ENCODE measurements around the gene SYCP2L. TPM values are rescaled to one million over a fixed set of nuclear protein-coding genes. Genes with fewer than 3 reads are reported as not detected.

SYCP2L gene
- total and polyA plus RNA-seq, 2 of the 4 experiments (the other 2 are of a cell fraction) = 0.05 TPM; not detected in 1

- no peak overlapping the region for H2BK20ac ChIP-seq (ENCODE audit: low read depth, low read length)
- H3K9me3 ChIP-seq (ENCODE audit: control insufficient read depth, insufficient read depth, low read length) = no peaks in the 10 kb centered on the region
- H2AK5ac ChIP-seq (ENCODE audit: low read depth, low read length) = no peak overlapping the region
- CTCF ChIA-PET = interaction anchor here (1.6 kb wide), 1 partner anchor 16 kb away, joined by 3 read pairs; no protein-coding TSS in a partner anchor
- H4K20me1 ChIP-seq (ENCODE audit: insufficient read depth, low read length) = no peaks in the 10 kb centered on the region
- H3K18ac ChIP-seq (ENCODE audit: low read depth, low read length) = no peak overlapping the region
- no peak overlapping the region for H3K27ac ChIP-seq (ENCODE audit: insufficient read depth, low read length)
- DNase-seq = no peak
- no peak overlapping the region for H3K14ac ChIP-seq (replicated peaks; ENCODE audit: low read depth, low read length)
- H3K27me3 ChIP-seq (ENCODE audit: control insufficient read depth, insufficient read depth, low read length) = no peaks in the 10 kb centered on the region
- H3K9me1 ChIP-seq (ENCODE audit: insufficient read depth, low read length) = no peaks in the 10 kb centered on the region; the same call in 1 of the 2 replicates
- no peak overlapping the region for H3K23ac ChIP-seq (ENCODE audit: low read depth, low read length)
- H2AK9ac ChIP-seq (replicated peaks; ENCODE audit: low read depth, low read length, poor library complexity) = no peak overlapping the region
- in situ Hi-C loops (cut with MboI; ENCODE audit: low sequenced_read_pairs) = no loop called here
- H2BK120ac ChIP-seq (ENCODE audit: low read depth, low read length) = no peak overlapping the region
- no peak overlapping the region for H3K4me2 ChIP-seq (ENCODE audit: low read depth, low read length)
- POLR2A ChIA-PET (ENCODE audit: unreplicated experiment) = no interaction called here
- no peak for TF ChIP-seq ELK1 (IDR thresholded peaks at IDR 0.05; ENCODE audit: borderline replicate concordance, low read depth, low read length)
- no peak for TF ChIP-seq RCOR1 (IDR thresholded peaks at IDR 0.05; ENCODE audit: insufficient replicate concordance, low read length)
- no peak for TF ChIP-seq FOS (IDR thresholded peaks at IDR 0.05; ENCODE audit: low read depth, low read length)
- TF ChIP-seq, protein P1, sequence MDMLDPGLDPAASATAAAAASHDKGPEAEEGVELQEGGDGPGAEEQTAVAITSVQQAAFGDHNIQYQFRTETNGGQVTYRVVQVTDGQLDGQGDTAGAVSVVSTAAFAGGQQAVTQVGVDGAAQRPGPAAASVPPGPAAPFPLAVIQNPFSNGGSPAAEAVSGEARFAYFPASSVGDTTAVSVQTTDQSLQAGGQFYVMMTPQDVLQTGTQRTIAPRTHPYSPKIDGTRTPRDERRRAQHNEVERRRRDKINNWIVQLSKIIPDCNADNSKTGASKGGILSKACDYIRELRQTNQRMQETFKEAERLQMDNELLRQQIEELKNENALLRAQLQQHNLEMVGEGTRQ (IDR thresholded peaks at IDR 0.05; ENCODE audit: low read depth, low read length) = no peak
- TF ChIP-seq RFX5 (IDR thresholded peaks at IDR 0.05; ENCODE audit: low read depth, low read length) = no peak
- no peak for TF ChIP-seq POLR2A (IDR thresholded peaks at IDR 0.05; ENCODE audit: low read depth, low read length)
- H3K79me1 ChIP-seq (ENCODE audit: low read depth in 1 of 2, low read length in 2 of 2) = no peaks in the 10 kb centered on the region; a peak in 1 of 4 replicates
- H4K5ac ChIP-seq (ENCODE audit: low read depth, low read length) = no peak overlapping the region
- dilution Hi-C loops (cut with HindIII; ENCODE audit: low sequenced_read_pairs, unreplicated experiment) = no loop called here
- no peak overlapping the region for H2BK15ac ChIP-seq (ENCODE audit: low read depth, low read length)
- H3K36me3 ChIP-seq (ENCODE audit: control insufficient read depth, insufficient read depth, low read length) = no peaks in the 10 kb centered on the region
- H3K9ac ChIP-seq (ENCODE audit: low read depth, low read length) = no peak overlapping the region
- intact Hi-C loops (cut with micrococcal nuclease) = no loop called here
- no peak overlapping the region for H2AFZ ChIP-seq (replicated peaks; ENCODE audit: low read length, poor library complexity)
- H3K56ac ChIP-seq (ENCODE audit: extremely low read depth, insufficient read depth, low read length) = peak overlapping the region; percentile 9; the same call in 1 of the 2 replicates
- no peak for ATAC-seq (ENCODE audit: low read depth)
- H3K4ac ChIP-seq (ENCODE audit: low read depth, low read length) = no peak overlapping the region
- H3K4me1 ChIP-seq (ENCODE audit: control insufficient read depth, insufficient read depth, low read length) = no peaks in the 10 kb centered on the region
- no peak overlapping the region for H4K91ac ChIP-seq (ENCODE audit: insufficient read depth, low read depth, low read length)
- no peak overlapping the region for H2BK5ac ChIP-seq (ENCODE audit: low read depth, low read length, poor library complexity, severe bottlenecking)
- BruUV-seq (replicated peaks) = no TSS peak
- no peak overlapping the region for H3K4me3 ChIP-seq (ENCODE audit: insufficient read depth, low read depth, low read length)
- no peak overlapping the region for H4K8ac ChIP-seq (ENCODE audit: low read depth in 2 of 2, low read length in 2 of 2)
Measured at GRCh38 chr6:11023032-11023431, 136.2 kb downstream of the SYCP2L start.

Other genes with a start within 250 kb of the SYCP2L start
- not detected in 2 replicates for gene C6orf52, start 192.4 kb upstream of the SYCP2L start, total RNA-seq (2012; rRNA removed)
- 0.31 TPM in 1 of 2 replicates, not detected in the other for gene C6orf52, start 192.4 kb upstream of the SYCP2L start, polyA plus RNA-seq (2012; rRNA removed)
- gene PAK1IP1, start 192.1 kb upstream of the SYCP2L start, total RNA-seq (2012; rRNA removed) = 22.9 and 28.6 TPM in 2 replicates
- gene PAK1IP1, start 192.1 kb upstream of the SYCP2L start, polyA plus RNA-seq (2012; rRNA removed) = 16.7 and 16.9 TPM in 2 replicates
- 129 and 141 TPM in 2 replicates for gene TMEM14C, start 164.0 kb upstream of the SYCP2L start, total RNA-seq (2012; rRNA removed)
- 170 and 175 TPM in 2 replicates for gene TMEM14C, start 164.0 kb upstream of the SYCP2L start, polyA plus RNA-seq (2012; rRNA removed)
- gene TMEM14B, start 139.2 kb upstream of the SYCP2L start, total RNA-seq (2012; rRNA removed) = 66.5 and 158 TPM in 2 replicates
- gene TMEM14B, start 139.2 kb upstream of the SYCP2L start, polyA plus RNA-seq (2012; rRNA removed) = 80.5 and 81.4 TPM in 2 replicates
- gene MAK, start 48.5 kb upstream of the SYCP2L start, total RNA-seq (2012; rRNA removed) = under 0.01 TPM in 1 of 2 replicates, not detected in the other
- gene MAK, start 48.5 kb upstream of the SYCP2L start, polyA plus RNA-seq (2012; rRNA removed) = not detected in 2 replicates
- gene GCM2, start 5.0 kb upstream of the SYCP2L start, total RNA-seq (2012; rRNA removed) = not detected in 2 replicates
- not detected in 2 replicates for gene GCM2, start 5.0 kb upstream of the SYCP2L start, polyA plus RNA-seq (2012; rRNA removed)
- 7.9 and 10.6 TPM in 2 replicates for gene ELOVL2, start 157.3 kb downstream of the SYCP2L start, total RNA-seq (2012; rRNA removed)
- 5.2 and 6.3 TPM in 2 replicates for gene ELOVL2, start 157.3 kb downstream of the SYCP2L start, polyA plus RNA-seq (2012; rRNA removed)
- 10.0 and 17.2 TPM in 2 replicates for gene SMIM13, start 206.8 kb downstream of the SYCP2L start, total RNA-seq (2012; rRNA removed)
- gene SMIM13, start 206.8 kb downstream of the SYCP2L start, polyA plus RNA-seq (2012; rRNA removed) = 3.8 and 5.4 TPM in 2 replicates
- not detected in 2 replicates for gene ERVFRD-1, start 224.7 kb downstream of the SYCP2L start, total RNA-seq (2012; rRNA removed)
- not detected in 2 replicates for gene ERVFRD-1, start 224.7 kb downstream of the SYCP2L start, polyA plus RNA-seq (2012; rRNA removed)

All from IMR-90 (cell line).